GM23338 (cell line): Measurements from ENCODE around the gene RTF1. TPM values are rescaled to one million over a fixed set of nuclear protein-coding genes. Genes with fewer than 3 reads are reported as not detected.

Experiments used
- ATAC-seq: fragments of 200-7000 bp; cut with Tn5 transposase; 3 replicates; pipeline ENCODE4 v1.9.1; 2020
- DNase-seq: peaks from one replicate; pipeline ENCODE4 v3.0.0-alpha.2; 2015; ENCODE audit warnings: low spot score
- H2AFZ ChIP-seq: fragments of 200-600 bp; sonication (generic); 2 replicates; pipeline ENCODE4 v1.8.0; 2016; ENCODE audit warnings: antibody characterized with exemption, mild to moderate bottlenecking, moderate library complexity
- H3F3A ChIP-seq: fragments of 200-600 bp; sonication (generic); replicated peaks from 2 replicates; pipeline ENCODE4 v1.8.0; 2017; ENCODE audit warnings: antibody characterized with exemption, mixed run types, low read depth
- H3K27ac ChIP-seq: fragments of 200-600 bp; sonication (generic); 2 replicates; pipeline ENCODE4 v1.6.1; 2016; ENCODE audit warnings: low read depth
- H3K27me3 ChIP-seq: fragments of 200-600 bp; sonication (generic); 2 replicates; pipeline ENCODE4 v1.8.0; 2016; ENCODE audit warnings: mild to moderate bottlenecking, mixed run types, moderate library complexity; ENCODE audit not compliant: insufficient read depth
- H3K36me3 ChIP-seq: fragments of 200-600 bp; sonication (generic); 2 replicates; pipeline ENCODE4 v1.8.0; 2016; ENCODE audit warnings: mild to moderate bottlenecking; ENCODE audit not compliant: insufficient read depth
- H3K4me1 ChIP-seq: fragments of 200-600 bp; sonication (generic); 2 replicates; pipeline ENCODE4 v1.8.0; 2016; ENCODE audit warnings: mild to moderate bottlenecking, moderate library complexity; ENCODE audit not compliant: insufficient read depth
- H3K4me2 ChIP-seq: fragments of 200-600 bp; sonication (generic); 2 replicates; pipeline ENCODE4 v1.7.1; 2017; ENCODE audit warnings: mixed run types
- H3K4me3 ChIP-seq: fragments of 200-600 bp; sonication (generic); 2 replicates; pipeline ENCODE4 v1.6.1; 2016; ENCODE audit warnings: mixed run types
- H3K79me2 ChIP-seq: fragments of 200-600 bp; sonication (generic); replicated peaks from 2 replicates; pipeline ENCODE4 v1.8.0; 2017; ENCODE audit warnings: mild to moderate bottlenecking; ENCODE audit not compliant: insufficient read depth
- H3K9me2 ChIP-seq: fragments of 200-600 bp; sonication (generic); 2 replicates; pipeline ENCODE4 v1.8.0; 2017; ENCODE audit not compliant: insufficient read depth
- H4K20me1 ChIP-seq: fragments of 200-600 bp; sonication (generic); replicated peaks from 2 replicates; pipeline ENCODE4 v1.8.0; 2017; ENCODE audit warnings: mild to moderate bottlenecking; ENCODE audit not compliant: insufficient read depth
- H3K27ac Mint-ChIP-seq: 2 replicates; pipeline ENCODE4 v1.8.0; 2020; ENCODE audit warnings: inconsistent platforms, mild to moderate bottlenecking, moderate library complexity, mixed read lengths
- H3K27me3 Mint-ChIP-seq: 3 replicates; pipeline ENCODE4 v1.8.0; 2022; ENCODE audit warnings: low read depth, mild to moderate bottlenecking, moderate library complexity, mixed read lengths, inconsistent platforms; ENCODE audit not compliant: insufficient read depth, poor library complexity
- H3K36me3 Mint-ChIP-seq: 3 replicates; pipeline ENCODE4 v1.8.0; 2021; ENCODE audit warnings: low read depth, mild to moderate bottlenecking, inconsistent platforms, moderate library complexity, mixed read lengths
- H3K4me1 Mint-ChIP-seq: 3 replicates; pipeline ENCODE4 v1.8.0; 2020; ENCODE audit warnings: mild to moderate bottlenecking, inconsistent platforms, mixed read lengths
- H3K4me3 Mint-ChIP-seq: 3 replicates; pipeline ENCODE4 v1.8.0; 2021; ENCODE audit warnings: moderate library complexity, mild to moderate bottlenecking, inconsistent platforms, mixed read lengths
- H3K9me3 Mint-ChIP-seq: 3 replicates; pipeline ENCODE4 v1.8.0; 2020; ENCODE audit warnings: moderate library complexity, mild to moderate bottlenecking, inconsistent platforms, mixed read lengths
- CREB1 ChIP-seq: fragments of 250-450 bp; sonication (Bioruptor Pico); IDR thresholded peaks from 2 replicates; pipeline ENCODE4 v1.5.0; 2020; ENCODE audit warnings: low read depth, mild to moderate bottlenecking, moderate library complexity
- EZH2phosphoT487 ChIP-seq: fragments of 200-600 bp; sonication (generic); IDR thresholded peaks from one replicate; pipeline ENCODE4 v1.8.1; 2018; ENCODE audit warnings: antibody characterized with exemption; ENCODE audit not compliant: unreplicated experiment
- JUNB ChIP-seq: IDR thresholded peaks from one replicate; pipeline ENCODE4 v1.6.1; 2016; ENCODE audit warnings: antibody characterized with exemption; ENCODE audit not compliant: unreplicated experiment
- NANOG ChIP-seq: IDR thresholded peaks from 2 replicates; pipeline ENCODE4 v1.6.1; 2016; ENCODE audit warnings: antibody characterized with exemption, borderline replicate concordance
- STAT1 ChIP-seq: IDR thresholded peaks from one replicate; pipeline ENCODE4 v1.6.1; 2016; ENCODE audit warnings: antibody characterized with exemption; ENCODE audit not compliant: unreplicated experiment
- ZNF114 ChIP-seq: fragments of 250-450 bp; sonication (Bioruptor Pico); IDR thresholded peaks from 2 replicates; pipeline ENCODE4 v1.5.0; 2020; ENCODE audit warnings: mild to moderate bottlenecking, moderate library complexity
- ZNF331 ChIP-seq: fragments of 250-450 bp; sonication (Bioruptor Pico); IDR thresholded peaks from 2 replicates; pipeline ENCODE4 v1.5.0; 2020; ENCODE audit warnings: low read depth, mild to moderate bottlenecking, moderate library complexity
- polyA plus RNA-seq: library from polyadenylated mRNA; unstranded; fragments of >200 nt; fragmentation: Nextera tagmentation; extraction: Ambion mirVana; gene quantifications from 2 replicates; pipeline ENCODE4 v1.2.1, GENCODE V29; 2016
- total RNA-seq: library from RNA; depleted of rRNA; stranded (reverse); fragments of >200 nt; shearing (Covaris generic); gene quantifications from 2 replicates; pipeline ENCODE4 v1.2.3, GENCODE V29; 2014
- TF ChIP-seq, protein P1 (sequence below): IDR thresholded peaks from one replicate; pipeline ENCODE4 v1.6.1; 2018; ENCODE audit warnings: antibody characterized with exemption; ENCODE audit not compliant: unreplicated experiment
- TF ChIP-seq, protein P2 (sequence below), 2 experiments: fragments of 200-600 bp in 1 of 2; sonication (generic) in 1 of 2; conservative IDR thresholded peaks; 2 replicates each; pipeline versions ENCODE4 v1.5.1 to v1.6.1; 2016 to 2017; ENCODE audit warnings: antibody characterized with exemption in 2 of 2, low read depth in 2 of 2, mild to moderate bottlenecking in 2 of 2, moderate library complexity in 1 of 2
- TF ChIP-seq, protein P3 (sequence below): IDR thresholded peaks from 2 replicates; pipeline ENCODE4 v1.6.1; 2016; ENCODE audit warnings: antibody characterized with exemption

Gene RTF1
- total and polyA plus RNA-seq, 2 experiments from 2014 or later = 38.1 to 298 TPM

DNA sequence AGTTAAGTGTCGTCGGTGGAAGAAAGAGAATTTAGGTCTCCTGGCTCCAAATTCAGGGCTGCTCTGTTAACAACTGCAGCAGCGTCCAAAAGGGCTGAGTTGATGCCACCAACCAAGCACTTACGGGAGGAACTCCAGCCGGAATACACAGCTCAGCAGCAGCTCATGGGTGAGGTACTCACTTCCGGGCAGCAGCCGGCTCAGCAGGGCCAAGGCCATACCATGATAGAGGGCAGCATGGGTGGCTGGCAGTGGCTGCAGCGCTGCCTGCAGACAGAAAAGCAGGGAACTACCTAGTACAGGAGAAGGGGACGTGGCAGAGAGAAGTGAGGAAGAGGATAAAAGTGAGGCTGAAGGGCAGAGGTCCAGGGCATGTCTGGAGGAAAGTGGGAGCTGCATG, 104.7 kb downstream of the RTF1 start (continued):
- TF ChIP-seq, protein P1, sequence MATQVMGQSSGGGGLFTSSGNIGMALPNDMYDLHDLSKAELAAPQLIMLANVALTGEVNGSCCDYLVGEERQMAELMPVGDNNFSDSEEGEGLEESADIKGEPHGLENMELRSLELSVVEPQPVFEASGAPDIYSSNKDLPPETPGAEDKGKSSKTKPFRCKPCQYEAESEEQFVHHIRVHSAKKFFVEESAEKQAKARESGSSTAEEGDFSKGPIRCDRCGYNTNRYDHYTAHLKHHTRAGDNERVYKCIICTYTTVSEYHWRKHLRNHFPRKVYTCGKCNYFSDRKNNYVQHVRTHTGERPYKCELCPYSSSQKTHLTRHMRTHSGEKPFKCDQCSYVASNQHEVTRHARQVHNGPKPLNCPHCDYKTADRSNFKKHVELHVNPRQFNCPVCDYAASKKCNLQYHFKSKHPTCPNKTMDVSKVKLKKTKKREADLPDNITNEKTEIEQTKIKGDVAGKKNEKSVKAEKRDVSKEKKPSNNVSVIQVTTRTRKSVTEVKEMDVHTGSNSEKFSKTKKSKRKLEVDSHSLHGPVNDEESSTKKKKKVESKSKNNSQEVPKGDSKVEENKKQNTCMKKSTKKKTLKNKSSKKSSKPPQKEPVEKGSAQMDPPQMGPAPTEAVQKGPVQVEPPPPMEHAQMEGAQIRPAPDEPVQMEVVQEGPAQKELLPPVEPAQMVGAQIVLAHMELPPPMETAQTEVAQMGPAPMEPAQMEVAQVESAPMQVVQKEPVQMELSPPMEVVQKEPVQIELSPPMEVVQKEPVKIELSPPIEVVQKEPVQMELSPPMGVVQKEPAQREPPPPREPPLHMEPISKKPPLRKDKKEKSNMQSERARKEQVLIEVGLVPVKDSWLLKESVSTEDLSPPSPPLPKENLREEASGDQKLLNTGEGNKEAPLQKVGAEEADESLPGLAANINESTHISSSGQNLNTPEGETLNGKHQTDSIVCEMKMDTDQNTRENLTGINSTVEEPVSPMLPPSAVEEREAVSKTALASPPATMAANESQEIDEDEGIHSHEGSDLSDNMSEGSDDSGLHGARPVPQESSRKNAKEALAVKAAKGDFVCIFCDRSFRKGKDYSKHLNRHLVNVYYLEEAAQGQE = no peak
- TF ChIP-seq JUNB (no peak), STAT1 (no peak), ZNF114 (CRISPR knock-in tag) (no peak), EZH2phosphoT487 (no peak), ZNF331 (CRISPR knock-in tag) (no peak), CREB1 (no peak), NANOG (no peak)
- TF ChIP-seq, protein P2, sequence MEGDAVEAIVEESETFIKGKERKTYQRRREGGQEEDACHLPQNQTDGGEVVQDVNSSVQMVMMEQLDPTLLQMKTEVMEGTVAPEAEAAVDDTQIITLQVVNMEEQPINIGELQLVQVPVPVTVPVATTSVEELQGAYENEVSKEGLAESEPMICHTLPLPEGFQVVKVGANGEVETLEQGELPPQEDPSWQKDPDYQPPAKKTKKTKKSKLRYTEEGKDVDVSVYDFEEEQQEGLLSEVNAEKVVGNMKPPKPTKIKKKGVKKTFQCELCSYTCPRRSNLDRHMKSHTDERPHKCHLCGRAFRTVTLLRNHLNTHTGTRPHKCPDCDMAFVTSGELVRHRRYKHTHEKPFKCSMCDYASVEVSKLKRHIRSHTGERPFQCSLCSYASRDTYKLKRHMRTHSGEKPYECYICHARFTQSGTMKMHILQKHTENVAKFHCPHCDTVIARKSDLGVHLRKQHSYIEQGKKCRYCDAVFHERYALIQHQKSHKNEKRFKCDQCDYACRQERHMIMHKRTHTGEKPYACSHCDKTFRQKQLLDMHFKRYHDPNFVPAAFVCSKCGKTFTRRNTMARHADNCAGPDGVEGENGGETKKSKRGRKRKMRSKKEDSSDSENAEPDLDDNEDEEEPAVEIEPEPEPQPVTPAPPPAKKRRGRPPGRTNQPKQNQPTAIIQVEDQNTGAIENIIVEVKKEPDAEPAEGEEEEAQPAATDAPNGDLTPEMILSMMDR (conservative IDR thresholded peaks at IDR 0.05; ENCODE audit: low read depth in 2 of 2) = no peak
- TF ChIP-seq, protein P3, sequence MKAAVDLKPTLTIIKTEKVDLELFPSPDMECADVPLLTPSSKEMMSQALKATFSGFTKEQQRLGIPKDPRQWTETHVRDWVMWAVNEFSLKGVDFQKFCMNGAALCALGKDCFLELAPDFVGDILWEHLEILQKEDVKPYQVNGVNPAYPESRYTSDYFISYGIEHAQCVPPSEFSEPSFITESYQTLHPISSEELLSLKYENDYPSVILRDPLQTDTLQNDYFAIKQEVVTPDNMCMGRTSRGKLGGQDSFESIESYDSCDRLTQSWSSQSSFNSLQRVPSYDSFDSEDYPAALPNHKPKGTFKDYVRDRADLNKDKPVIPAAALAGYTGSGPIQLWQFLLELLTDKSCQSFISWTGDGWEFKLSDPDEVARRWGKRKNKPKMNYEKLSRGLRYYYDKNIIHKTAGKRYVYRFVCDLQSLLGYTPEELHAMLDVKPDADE = no peak

DNA sequence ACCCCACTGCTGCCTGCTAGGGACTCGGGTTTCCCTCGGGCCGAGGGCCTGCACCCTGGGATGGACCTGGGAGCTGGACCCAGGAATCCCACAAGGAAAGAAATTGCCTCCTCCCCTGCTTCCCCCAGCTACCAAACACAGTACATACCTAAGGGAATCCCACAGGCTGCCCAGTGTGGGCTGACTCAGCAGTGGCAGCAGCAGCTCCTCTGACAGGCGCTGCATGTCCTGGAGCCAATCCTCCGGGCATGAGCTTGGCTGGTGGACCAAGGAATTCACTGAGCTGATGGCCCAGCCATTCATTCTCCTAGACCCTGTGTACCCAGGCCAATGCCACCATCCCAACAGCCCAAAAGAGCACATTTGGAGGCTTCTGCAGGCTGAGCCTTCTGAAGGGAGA, 106.2 kb downstream of the RTF1 start:
- Histone ChIP-seq H3F3A (no peaks in the 10 kb centered on the region), H3K27ac (no peak overlapping the region), H3K36me3 (no peaks in the 10 kb centered on the region; the same call in 1 of the 2 replicates), H3K4me3 (no peak overlapping the region), H3K9me2 (no peaks in the 10 kb centered on the region), H2AFZ (no peak overlapping the region), H3K4me1 (no peaks in the 10 kb centered on the region), H3K79me2 (no peaks in the 10 kb centered on the region), H4K20me1 (no peaks in the 10 kb centered on the region; the same call in 1 of the 2 replicates), H3K27me3 (no peaks in the 10 kb centered on the region), H3K4me2 (no peak overlapping the region)
- ATAC-seq (no peak), DNase-seq (no peak)
- Mint-ChIP-seq H3K9me3 (no peaks in the 10 kb centered on the region), H3K36me3 (peaks cover 30% of the 10 kb centered on the region), H3K27me3 (peaks cover 6% of the 10 kb centered on the region), H3K4me3 (no peak overlapping the region), H3K27ac (no peak overlapping the region), H3K4me1 (no peaks in the 10 kb centered on the region)
- TF ChIP-seq, protein P1 = no peak
- TF ChIP-seq, protein P2 (conservative IDR thresholded peaks at IDR 0.05; ENCODE audit: low read depth in 2 of 2) = no peak
- no peak for TF ChIP-seq NANOG
- TF ChIP-seq EZH2phosphoT487 = no peak
- TF ChIP-seq, protein P3 = no peak
- TF ChIP-seq ZNF331 (CRISPR knock-in tag) = no peak
- TF ChIP-seq CREB1 = no peak
